WTC11 (cell line): Measurements from ENCODE around the gene HTATIP2.

Source experiments
- AR ChIP-seq: fragments of 250-450 bp; sonication (Bioruptor Pico); IDR thresholded peaks from 2 replicates; pipeline ENCODE4 v1.9.0; 2021; ENCODE audit warnings: mild to moderate bottlenecking
- ATF2 ChIP-seq: sonication (generic); formaldehyde crosslinking; IDR thresholded peaks from 2 replicates; pipeline ENCODE4 v1.8.1; 2022; ENCODE audit warnings: low read depth, missing genetic modification reagents, borderline replicate concordance
- ATF3 ChIP-seq: sonication (generic); formaldehyde crosslinking; conservative IDR thresholded peaks from 2 replicates; pipeline ENCODE4 v1.8.1; 2022; ENCODE audit warnings: mild to moderate bottlenecking, missing genetic modification reagents
- ATF6 ChIP-seq: sonication (generic); formaldehyde crosslinking; IDR thresholded peaks from 2 replicates; pipeline ENCODE4 v1.8.1; 2023; ENCODE audit warnings: mild to moderate bottlenecking, missing genetic modification reagents
- CTCF ChIP-seq: fragments of 200-600 bp; IDR thresholded peaks from 2 replicates; pipeline ENCODE4 v1.8.0; 2022; ENCODE audit warnings: antibody characterized with exemption
- FOXJ3 ChIP-seq: sonication (generic); formaldehyde crosslinking; IDR thresholded peaks from 2 replicates; pipeline ENCODE4 v1.9.0; 2021; ENCODE audit warnings: missing genetic modification reagents, mild to moderate bottlenecking, borderline replicate concordance
- FOXP1 ChIP-seq: sonication (generic); formaldehyde crosslinking; IDR thresholded peaks from 2 replicates; pipeline ENCODE4 v1.8.0; 2022; ENCODE audit warnings: missing genetic modification reagents, mild to moderate bottlenecking, moderate library complexity, borderline replicate concordance
- KAT7 ChIP-seq: sonication (generic); formaldehyde crosslinking; IDR thresholded peaks from 2 replicates; pipeline ENCODE4 v1.8.1; 2023; ENCODE audit warnings: missing genetic modification reagents, mild to moderate bottlenecking, borderline replicate concordance
- MLX ChIP-seq: sonication (generic); formaldehyde crosslinking; IDR thresholded peaks from 2 replicates; pipeline ENCODE4 v1.8.1; 2023; ENCODE audit warnings: mild to moderate bottlenecking, missing genetic modification reagents, moderate library complexity
- NFYB ChIP-seq: sonication (generic); formaldehyde crosslinking; conservative IDR thresholded peaks from 2 replicates; pipeline ENCODE4 v1.8.0; 2022; ENCODE audit warnings: low read depth, missing genetic modification reagents
- SP1 ChIP-seq: sonication (generic); formaldehyde crosslinking; conservative IDR thresholded peaks from 2 replicates; pipeline ENCODE4 v1.8.1; 2022; ENCODE audit warnings: missing genetic modification reagents
- TCF7 ChIP-seq: sonication (generic); formaldehyde crosslinking; IDR thresholded peaks from 2 replicates; pipeline ENCODE4 v1.8.0; 2022; ENCODE audit warnings: mild to moderate bottlenecking, low read depth, missing genetic modification reagents, moderate library complexity
- ZNF416 ChIP-seq: fragments of 250-450 bp; sonication (Bioruptor Pico); IDR thresholded peaks from 2 replicates; pipeline ENCODE4 v1.9.0; 2021; ENCODE audit warnings: mild to moderate bottlenecking, inconsistent platforms

- TF ChIP-seq ATF6 (CRISPR knock-in tag) (no peak), CTCF (no peak), KAT7 (no peak), ATF3 (CRISPR knock-in tag) (no peak), SP1 (CRISPR knock-in tag) (no peak), NFYB (no peak), MLX (CRISPR knock-in tag) (no peak), ZNF416 (no peak), TCF7 (no peak), AR (CRISPR knock-in tag) (no peak), ATF2 (CRISPR knock-in tag) (no peak), FOXP1 (CRISPR knock-in tag) (no peak), FOXJ3 (CRISPR knock-in tag) (no peak)
Measured at GRCh38 chr11:20406484-20406883, 43.0 kb downstream of the HTATIP2 start.
